Gastroesophageal sphincter (tissue), 4 donors: ENCODE results near the gene KCNIP4. TPM values are rescaled to one million over a fixed set of nuclear protein-coding genes. Genes with fewer than 3 reads are reported as not detected.

Source experiments
- ATAC-seq: fragments of 150-250 bp; one replicate; pipeline ENCODE4 v1.9.1; 2016; ENCODE audit warnings: mild to moderate bottlenecking, moderate library complexity
- H3K27ac ChIP-seq, 4 donors: fragments of 200-600 bp; sonication (generic) in 3 of 4; 1 replicate in 3 of 4; 2 replicates in 1 of 4; pipeline ENCODE4 v1.5.1; 2016 to 2019
- H3K27me3 ChIP-seq: fragments of 200-600 bp; sonication (generic); one replicate; pipeline ENCODE4 v1.5.1; 2019
- H3K36me3 ChIP-seq, 2 donors: fragments of 200-600 bp; sonication (generic); one replicate each; pipeline ENCODE4 v1.5.1; 2019; ENCODE audit warnings: control low read depth in 1 of 2
- H3K4me1 ChIP-seq, 3 donors: fragments of 200-600 bp; sonication (generic); 1 replicate in 2 of 3; 2 replicates in 1 of 3; pipeline ENCODE4 v1.5.1; 2016 to 2019; ENCODE audit warnings: control low read depth in 2 of 3
- H3K4me3 ChIP-seq, 2 donors: fragments of 200-600 bp; sonication (generic); one replicate each; pipeline ENCODE4 v1.5.1; 2019; ENCODE audit warnings: mild to moderate bottlenecking in 1 of 2, moderate library complexity in 1 of 2
- H3K9me3 ChIP-seq, 3 donors: fragments of 200-600 bp; sonication (generic); one replicate each; pipeline ENCODE4 v1.5.1; 2017 to 2019; ENCODE audit warnings: control low read depth in 2 of 3
- EP300 ChIP-seq: sonication (generic); formaldehyde crosslinking; IDR thresholded peaks from one replicate; pipeline ENCODE4 v1.6.1; 2017; ENCODE audit warnings: antibody characterized with exemption, mild to moderate bottlenecking
- POLR2A ChIP-seq, 2 donors: fragments of 450-650 bp; IDR thresholded peaks; one replicate each; pipeline ENCODE4 v1.6.1; 2017; ENCODE audit warnings: antibody characterized with exemption in 2 of 2, mild to moderate bottlenecking in 2 of 2, moderate library complexity in 1 of 2
- POLR2AphosphoS5 ChIP-seq: sonication (generic); formaldehyde crosslinking; IDR thresholded peaks from one replicate; pipeline ENCODE4 v1.6.1; 2017; ENCODE audit warnings: antibody characterized with exemption
- WGBS, 2 donors: methylation state at CpG; one replicate each; pipeline ENCODE4 v1.1.5; 2018; ENCODE audit warnings: low coverage in 1 of 2; 5-methylcytosine and 5-hydroxymethylcytosine counted together
- total RNA-seq, 4 donors: library from RNA; depleted of rRNA; stranded (reverse); fragments of >200 nt; gene quantifications; one replicate each; pipeline ENCODE4 v1.1.0, GENCODE V29; 2016
- TF ChIP-seq, protein P1 (sequence below), 4 experiments: fragments of 200-600 bp in 2 of 4; fragments of 450-650 bp in 2 of 4; sonication (generic) in 1 of 4; IDR thresholded peaks; one replicate each; pipeline ENCODE4 v1.5.1; 2017 to 2019; ENCODE audit warnings: antibody characterized with exemption in 4 of 4, mild to moderate bottlenecking in 2 of 4, moderate library complexity in 2 of 4

The KCNIP4 gene
- total RNA-seq, 4 donors from 2014 or later: 0.23 to 0.59 (median 0.54) TPM; not detected in 1

- Histone ChIP-seq H3K9me3 (no peaks in the 10 kb centered on the region), H3K4me3 (no peak overlapping the region), H3K27ac (no peak overlapping the region), H3K4me1 (no peaks in the 10 kb centered on the region), H3K27me3 (no peaks in the 10 kb centered on the region), H3K36me3 (no peaks in the 10 kb centered on the region)
- ATAC-seq: no peak
- 48 to 71% methylated on average over 4 of the region's 4 CpGs for WGBS, 2 donors
- TF ChIP-seq, protein P1, sequence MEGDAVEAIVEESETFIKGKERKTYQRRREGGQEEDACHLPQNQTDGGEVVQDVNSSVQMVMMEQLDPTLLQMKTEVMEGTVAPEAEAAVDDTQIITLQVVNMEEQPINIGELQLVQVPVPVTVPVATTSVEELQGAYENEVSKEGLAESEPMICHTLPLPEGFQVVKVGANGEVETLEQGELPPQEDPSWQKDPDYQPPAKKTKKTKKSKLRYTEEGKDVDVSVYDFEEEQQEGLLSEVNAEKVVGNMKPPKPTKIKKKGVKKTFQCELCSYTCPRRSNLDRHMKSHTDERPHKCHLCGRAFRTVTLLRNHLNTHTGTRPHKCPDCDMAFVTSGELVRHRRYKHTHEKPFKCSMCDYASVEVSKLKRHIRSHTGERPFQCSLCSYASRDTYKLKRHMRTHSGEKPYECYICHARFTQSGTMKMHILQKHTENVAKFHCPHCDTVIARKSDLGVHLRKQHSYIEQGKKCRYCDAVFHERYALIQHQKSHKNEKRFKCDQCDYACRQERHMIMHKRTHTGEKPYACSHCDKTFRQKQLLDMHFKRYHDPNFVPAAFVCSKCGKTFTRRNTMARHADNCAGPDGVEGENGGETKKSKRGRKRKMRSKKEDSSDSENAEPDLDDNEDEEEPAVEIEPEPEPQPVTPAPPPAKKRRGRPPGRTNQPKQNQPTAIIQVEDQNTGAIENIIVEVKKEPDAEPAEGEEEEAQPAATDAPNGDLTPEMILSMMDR (IDR thresholded peaks at IDR 0.05): no peak
- TF ChIP-seq POLR2A (IDR thresholded peaks at IDR 0.05) (no peak), POLR2AphosphoS5 (no peak), EP300 (no peak)
These were observed 938.6 kb downstream of the KCNIP4 start for GRCh38 chr4:21009956-21010355.

- Histone ChIP-seq H3K36me3 (no peaks in the 10 kb centered on the region), H3K9me3 (no peaks in the 10 kb centered on the region), H3K4me3 (no peak overlapping the region), H3K4me1 (no peaks in the 10 kb centered on the region), H3K27me3 (no peaks in the 10 kb centered on the region), H3K27ac (no peak overlapping the region)
- WGBS, 2 donors: 84% methylated on average over 3 of the region's 4 CpGs
- TF ChIP-seq POLR2AphosphoS5: no peak
- TF ChIP-seq POLR2A (IDR thresholded peaks at IDR 0.05): no peak
- TF ChIP-seq, protein P1 (IDR thresholded peaks at IDR 0.05): no peak
- TF ChIP-seq EP300: no peak
- ATAC-seq: no peak
These were observed 942.9 kb downstream of the KCNIP4 start for GRCh38 chr4:21005647-21006046.

GRCh38 chr4:21002976-21003375 lies 945.6 kb downstream of the KCNIP4 start:
- no peaks in the 10 kb centered on the region for H3K4me1 ChIP-seq
- ATAC-seq: no peak
- H3K27me3 ChIP-seq: no peaks in the 10 kb centered on the region
- TF ChIP-seq, protein P1 (IDR thresholded peaks at IDR 0.05): no peak
- TF ChIP-seq EP300 (no peak), POLR2AphosphoS5 (no peak), POLR2A (IDR thresholded peaks at IDR 0.05) (no peak)
- H3K27ac ChIP-seq: no peak overlapping the region
- H3K9me3 ChIP-seq: no peaks in the 10 kb centered on the region
- no peaks in the 10 kb centered on the region for H3K36me3 ChIP-seq
- no peak overlapping the region for H3K4me3 ChIP-seq
- 25 to 53% methylated on average over 4 of the region's 4 CpGs for WGBS, 2 donors

DNA sequence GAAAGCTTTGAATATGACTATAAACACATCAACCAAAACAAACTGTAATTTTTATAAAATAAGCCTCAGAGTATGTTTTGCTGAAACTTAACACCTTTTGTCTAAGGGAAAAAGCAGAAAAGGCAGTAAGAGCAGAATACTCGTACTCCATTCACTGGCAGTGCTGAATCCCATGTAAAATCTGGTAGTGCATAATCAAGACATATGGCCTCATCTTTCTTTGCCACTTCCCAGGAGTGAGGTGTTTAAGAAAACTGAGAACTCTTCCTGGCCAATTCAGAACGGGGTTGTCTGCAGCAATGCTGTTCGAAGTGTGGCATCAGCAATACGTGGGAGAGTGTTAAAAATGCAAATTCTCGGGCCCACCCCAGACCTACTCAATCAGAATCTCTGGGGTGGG lies 946.3 kb downstream of the KCNIP4 start:
- Histone ChIP-seq H3K27ac (no peak overlapping the region), H3K27me3 (no peaks in the 10 kb centered on the region), H3K4me1 (no peaks in the 10 kb centered on the region), H3K9me3 (no peaks in the 10 kb centered on the region), H3K36me3 (no peaks in the 10 kb centered on the region), H3K4me3 (no peak overlapping the region)
- ATAC-seq: no peak
- TF ChIP-seq EP300 (no peak), POLR2AphosphoS5 (no peak), POLR2A (IDR thresholded peaks at IDR 0.05) (no peak)
- TF ChIP-seq, protein P1 (IDR thresholded peaks at IDR 0.05): no peak
- WGBS, 2 donors: 54 to 56% methylated on average over 4 to 5 of the region's 5 CpGs

DNA sequence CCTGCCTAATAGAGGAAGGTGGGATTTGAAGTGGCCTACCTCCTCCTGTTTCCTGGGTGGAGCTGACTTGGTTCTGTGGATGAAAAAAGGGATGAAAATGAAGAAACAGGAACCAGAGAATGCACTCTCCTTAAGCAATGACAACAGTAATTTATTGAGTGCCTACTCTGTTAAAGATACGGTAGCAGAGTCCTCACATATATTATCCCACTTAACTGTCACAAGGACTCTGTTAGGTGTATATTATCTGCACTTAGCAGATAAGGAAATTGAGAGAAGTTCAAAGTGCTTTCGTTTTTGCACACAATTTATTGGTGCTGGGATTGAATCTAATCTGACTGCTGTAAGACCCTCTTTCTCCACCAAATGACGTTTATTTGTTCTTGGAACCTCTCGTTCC lies 947.1 kb downstream of the KCNIP4 start:
- Histone ChIP-seq H3K36me3 (no peaks in the 10 kb centered on the region), H3K27ac (no peak overlapping the region), H3K4me1 (no peaks in the 10 kb centered on the region), H3K4me3 (no peak overlapping the region), H3K27me3 (no peaks in the 10 kb centered on the region), H3K9me3 (no peaks in the 10 kb centered on the region)
- WGBS, 2 donors: 14 to 40% methylated on average over 4 of the region's 4 CpGs
- ATAC-seq: no peak
- no peak for TF ChIP-seq POLR2AphosphoS5
- no peak for TF ChIP-seq EP300
- no peak for TF ChIP-seq POLR2A (IDR thresholded peaks at IDR 0.05)
- TF ChIP-seq, protein P1 (IDR thresholded peaks at IDR 0.05): no peak
